Activated naive CD4-positive, alpha-beta T cell treated with Interleukin-2 at 50 U/mL for 16 hours (primary cell): ENCODE measurements around the gene KRT7.
"Not testable (repeated sequence)": the region's sequence is repeated elsewhere in the genome, so short reads cannot be mapped to it uniquely, and the experiment has no call there.

Source experiments
- DNase-seq: peaks from one replicate; pipeline ENCODE4 v3.0.0-alpha.2; 2020

Gene KRT7

GRCh38 chr12:52245962-52246569 is 13.0 kb downstream of the KRT7 start:
- no peak for DNase-seq

- no peak for DNase-seq
Measured at GRCh38 chr12:52246720-52247621, 13.9 kb downstream of the KRT7 start.

GRCh38 chr12:52247622-52248540 is 14.8 kb downstream of the KRT7 start:
- no peak for DNase-seq

- DNase-seq = no peak
Measured at GRCh38 chr12:52248541-52249461, 15.8 kb downstream of the KRT7 start.

- no peak for DNase-seq
Measured at GRCh38 chr12:52249511-52250047, 16.5 kb downstream of the KRT7 start.

- DNase-seq = no peak
Measured at GRCh38 chr12:52250048-52250990, 17.3 kb downstream of the KRT7 start.

- no peak for DNase-seq
Measured at GRCh38 chr12:52251367-52252051, 18.5 kb downstream of the KRT7 start.

- not testable (repeated sequence) for DNase-seq
Measured at GRCh38 chr12:52252175-52252615, 19.2 kb downstream of the KRT7 start.

- no peak for DNase-seq
Measured at GRCh38 chr12:52252728-52253343, 19.8 kb downstream of the KRT7 start.

GRCh38 chr12:52253391-52254179 is 20.5 kb downstream of the KRT7 start:
- no peak for DNase-seq

- DNase-seq = no peak
Measured at GRCh38 chr12:52254180-52254964, 21.3 kb downstream of the KRT7 start.

GRCh38 chr12:52254965-52255751 is 22.1 kb downstream of the KRT7 start:
- DNase-seq = no peak

GRCh38 chr12:52255926-52256583 is 23.0 kb downstream of the KRT7 start:
- no peak for DNase-seq

GRCh38 chr12:52256584-52256935 is 23.5 kb downstream of the KRT7 start:
- DNase-seq = no peak

- no peak for DNase-seq
Measured at GRCh38 chr12:52257074-52257551, 24.1 kb downstream of the KRT7 start.

GRCh38 chr12:52257922-52258321 is 24.9 kb downstream of the KRT7 start:
- DNase-seq = not testable (repeated sequence)
